Stomach (tissue), 4 donors: ENCODE data around the gene MDH1.
"Not testable (repeated sequence)": the region's sequence is repeated elsewhere in the genome, so short reads cannot be mapped to it uniquely, and the experiment has no call there.

ENCODE experiments used
- CTCF ChIP-seq, 7 experiments: fragments of 450-650 bp in 4 of 7; fragments of 200-600 bp in 3 of 7; sonication (generic) in 3 of 7; IDR thresholded peaks; one replicate each; pipeline ENCODE4 v1.5.1; 2016 to 2019; ENCODE audit warnings: antibody characterized with exemption in 7 of 7, control low read depth in 2 of 7, mild to moderate bottlenecking in 1 of 7
- EP300 ChIP-seq: sonication (generic); formaldehyde crosslinking; IDR thresholded peaks from one replicate; pipeline ENCODE4 v1.6.1; 2017; ENCODE audit warnings: antibody characterized with exemption
- POLR2AphosphoS5 ChIP-seq, 3 donors: sonication (generic); formaldehyde crosslinking; IDR thresholded peaks; one replicate each; pipeline ENCODE4 v1.6.1; 2016; ENCODE audit warnings: antibody characterized with exemption in 3 of 3

GRCh38 chr2:63608865-63609264 is 20.1 kb downstream of the MDH1 start:
- not testable (repeated sequence) for TF ChIP-seq CTCF (IDR thresholded peaks at IDR 0.05); EP300; POLR2AphosphoS5 (IDR thresholded peaks at IDR 0.05)
